B cell (primary cell): ENCODE results near the gene CCDC190. TPM values are rescaled to one million over a fixed set of nuclear protein-coding genes. Genes with fewer than 3 reads are reported as not detected.

ENCODE experiments used
- ATAC-seq: fragments of 200-7000 bp; cut with Tn5 transposase; one replicate; pipeline ENCODE4 v1.10.0; 2021; ENCODE audit warnings: low read depth, mild to moderate bottlenecking, moderate number of reproducible peaks, moderate library complexity
- CTCF ChIA-PET: fragments of 350-600 bp; sonication (Branson Sonifier 250); formaldehyde crosslinking; loops from one replicate; lab custom pipeline; 2021; ENCODE audit warnings: antibody characterized with exemption, inconsistent platforms; lab: Charles Lee
- POLR2A ChIA-PET: fragments of 350-600 bp; sonication (Branson Sonifier 250); formaldehyde crosslinking; loops from one replicate; lab custom pipeline; 2021; ENCODE audit warnings: antibody characterized with exemption; lab: Charles Lee
- DNase-seq: peaks from one replicate; pipeline ENCODE4 v3.0.0; 2013
- H2AFZ ChIP-seq: 2 replicates; pipeline ENCODE4 v1.6.1; 2012; ENCODE audit warnings: mild to moderate bottlenecking, low read depth, low read length; ENCODE audit not compliant: insufficient read depth, poor library complexity, severe bottlenecking
- H3K27ac ChIP-seq, 2 donors: 1 replicate in 1 of 2; 2 replicates in 1 of 2; pipeline ENCODE4 v1.5.1; 2012 to 2013; ENCODE audit warnings: low read length in 2 of 2, mild to moderate bottlenecking in 2 of 2, moderate library complexity in 1 of 2
- H3K27me3 ChIP-seq, 4 experiments: fragments of 200-600 bp in 1 of 4; sonication (generic) in 1 of 4; replicated peaks in 1 of 4; 1 replicate in 2 of 4; 2 replicates in 2 of 4; pipeline versions ENCODE4 v1.6.1 to v1.7.0; 2013 to 2016; ENCODE audit warnings: low read length in 3 of 4, mild to moderate bottlenecking in 2 of 4, mixed read lengths in 1 of 4, moderate library complexity in 1 of 4; ENCODE audit not compliant: insufficient read depth in 4 of 4, control insufficient read depth in 3 of 4; ENCODE audit errors: control extremely low read depth in 1 of 4
- H3K36me3 ChIP-seq, 2 experiments: replicated peaks in 1 of 2; 1 replicate in 1 of 2; 2 replicates in 1 of 2; pipeline versions ENCODE4 v1.6.1 to v1.7.1; 2013; ENCODE audit warnings: low read length in 1 of 2; ENCODE audit not compliant: insufficient read depth in 2 of 2, control insufficient read depth in 1 of 2; ENCODE audit errors: control extremely low read depth in 1 of 2, extremely low read depth in 1 of 2
- H3K4me1 ChIP-seq, 2 donors: fragments of 200-600 bp in 1 of 2; sonication (generic) in 1 of 2; 1 replicate in 1 of 2; 2 replicates in 1 of 2; pipeline versions ENCODE4 v1.5.1 to v1.6.1; 2013 to 2017; ENCODE audit warnings: low read length in 2 of 2; ENCODE audit not compliant: control insufficient read depth in 2 of 2, insufficient read depth in 2 of 2
- H3K4me2 ChIP-seq: replicated peaks from 2 replicates; pipeline ENCODE3; 2012; ENCODE audit warnings: mild to moderate bottlenecking, low read depth, low read length; ENCODE audit not compliant: poor library complexity, severe bottlenecking
- H3K4me3 ChIP-seq, 5 experiments: fragments of 200-600 bp in 1 of 5; sonication (generic) in 1 of 5; 1 replicate in 3 of 5; 2 replicates in 2 of 5; pipeline versions ENCODE4 v1.5.1 to v1.7.0; 2011 to 2016; ENCODE audit warnings: low read length in 4 of 5, mild to moderate bottlenecking in 4 of 5, low read depth in 2 of 5, control low read depth in 1 of 5, moderate library complexity in 1 of 5; ENCODE audit not compliant: insufficient read depth in 1 of 5; ENCODE audit errors: control extremely low read depth in 1 of 5, extremely low read depth in 1 of 5
- H3K79me2 ChIP-seq: fragments of 200-600 bp; sonication (generic); one replicate; pipeline ENCODE4 v1.6.0; 2016; ENCODE audit warnings: low read length; ENCODE audit not compliant: control insufficient read depth, insufficient read depth
- H3K9ac ChIP-seq: fragments of 200-600 bp; sonication (generic); 2 replicates; pipeline ENCODE4 v1.6.1; 2017; ENCODE audit warnings: mild to moderate bottlenecking, low read length, moderate library complexity
- H3K9me3 ChIP-seq, 3 donors: one replicate each; pipeline versions ENCODE4 v1.6.1 to v1.7.1; 2013; ENCODE audit warnings: low read length in 2 of 3; ENCODE audit not compliant: control insufficient read depth in 2 of 3, insufficient read depth in 1 of 3; ENCODE audit errors: control extremely low read depth in 1 of 3
- H4K20me1 ChIP-seq: 2 replicates; pipeline ENCODE4 v1.6.0; 2012; ENCODE audit warnings: mild to moderate bottlenecking, low read length; ENCODE audit not compliant: insufficient read depth, control insufficient read depth, poor library complexity, severe bottlenecking
- H3K27ac Mint-ChIP-seq: one replicate; pipeline ENCODE4 v1.8.0; 2021; ENCODE audit warnings: mixed read lengths
- H3K27me3 Mint-ChIP-seq: one replicate; pipeline ENCODE4 v1.8.0; 2021; ENCODE audit warnings: mixed read lengths
- H3K4me1 Mint-ChIP-seq: one replicate; pipeline ENCODE4 v1.8.0; 2021; ENCODE audit warnings: mixed read lengths
- H3K4me3 Mint-ChIP-seq: one replicate; pipeline ENCODE4 v1.8.0; 2021; ENCODE audit warnings: mixed read lengths
- H3K9me3 Mint-ChIP-seq: one replicate; pipeline ENCODE4 v1.8.0; 2022; ENCODE audit warnings: mixed read lengths; ENCODE audit not compliant: insufficient read depth
- EZH2 ChIP-seq: IDR thresholded peaks from 2 replicates; pipeline ENCODE4 v1.6.1; 2012; ENCODE audit warnings: borderline replicate concordance, low read depth, mild to moderate bottlenecking, moderate library complexity, low read length; ENCODE audit not compliant: insufficient read depth, poor library complexity, severe bottlenecking
- WGBS: methylation state at CpG from one replicate; pipeline ENCODE4 v1.1.5; 2013; ENCODE audit warnings: missing lambda C conversion rate; ENCODE audit not compliant: insufficient coverage; 5-methylcytosine and 5-hydroxymethylcytosine counted together
- intact Hi-C: fragments of 100-400 bp; cut with micrococcal nuclease; formaldehyde crosslinking; loops from one replicate; pipeline ENCODE4 v1.10.0; 2022
- polyA plus RNA-seq: library from polyadenylated mRNA; depleted of rRNA; stranded (reverse); fragments of >200 nt; gene quantifications from 2 replicates; pipeline ENCODE4 v1.2.3, GENCODE V29; 2012
- total RNA-seq, 2 donors: library from RNA; stranded (reverse); fragments of 120-200 nt in 1 of 2; gene quantifications; 1 replicate in 1 of 2; 2 replicates in 1 of 2; pipeline versions ENCODE4 v1.2.3 to v1.2.4, GENCODE V29; 2013 to 2022
- TF ChIP-seq, protein P1 (sequence below): fragments of 200-600 bp; IDR thresholded peaks from one replicate; pipeline ENCODE4 v1.8.0; 2022; ENCODE audit warnings: antibody characterized with exemption, mild to moderate bottlenecking

CCDC190 gene
- total and polyA plus RNA-seq, 2 donors (not counting 1 experiment from before 2014, with no cell fraction given), result not detected

DNA sequence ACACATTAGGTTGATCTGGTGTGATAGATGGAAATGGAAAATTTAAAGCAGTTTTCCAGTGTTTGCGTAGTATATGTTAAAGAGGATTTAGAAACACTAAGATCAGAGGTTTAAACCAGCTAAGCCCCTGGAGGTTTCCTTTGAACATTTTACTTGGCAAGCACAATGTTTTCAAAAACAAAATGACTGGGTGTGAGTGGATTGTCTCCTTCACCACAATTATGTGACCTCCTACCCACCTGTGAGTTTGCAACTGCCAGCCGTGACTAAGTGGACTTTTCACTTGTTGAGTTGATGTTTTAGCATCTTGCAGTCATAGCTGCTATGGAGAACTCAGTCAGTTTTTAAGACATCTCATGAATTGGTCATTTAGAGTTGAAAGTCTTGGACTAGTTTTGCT, 4.7 kb downstream of the CCDC190 start:
- H3K4me3 ChIP-seq, result no peak overlapping the region
- H3K27ac ChIP-seq, result no peak overlapping the region
- H3K4me3 Mint-ChIP-seq, result no peak overlapping the region
- no peak overlapping the region for H3K9ac ChIP-seq
- H3K4me1 ChIP-seq, result no peaks in the 10 kb centered on the region
- H3K27ac Mint-ChIP-seq, result no peak overlapping the region
- H3K9me3 ChIP-seq, result no peaks in the 10 kb centered on the region
- no peaks in the 10 kb centered on the region for H3K79me2 ChIP-seq
- no peaks in the 10 kb centered on the region for H3K4me1 Mint-ChIP-seq
- no peaks in the 10 kb centered on the region for H3K9me3 Mint-ChIP-seq
- peaks cover 7% of the 10 kb centered on the region for H3K27me3 Mint-ChIP-seq
- ATAC-seq (no peak), DNase-seq (no peak)
- intact Hi-C loops, result no loop called here
- H3K27me3 ChIP-seq, result peaks cover 0 to 4% (median 0%) of the 10 kb centered on the region in 4 experiments
- POLR2A ChIA-PET, result no interaction called here
- H2AFZ ChIP-seq, result no peak overlapping the region
- no peaks in the 10 kb centered on the region for H4K20me1 ChIP-seq
- no peak overlapping the region for H3K4me2 ChIP-seq
- CTCF ChIA-PET, result interaction anchor here (2.3 to 5.5 kb wide), 2 partner anchors 8 to 460 kb away, joined by 12 to 37 read pairs; no protein-coding TSS in a partner anchor
- TF ChIP-seq EZH2, result no peak
- TF ChIP-seq, protein P1, sequence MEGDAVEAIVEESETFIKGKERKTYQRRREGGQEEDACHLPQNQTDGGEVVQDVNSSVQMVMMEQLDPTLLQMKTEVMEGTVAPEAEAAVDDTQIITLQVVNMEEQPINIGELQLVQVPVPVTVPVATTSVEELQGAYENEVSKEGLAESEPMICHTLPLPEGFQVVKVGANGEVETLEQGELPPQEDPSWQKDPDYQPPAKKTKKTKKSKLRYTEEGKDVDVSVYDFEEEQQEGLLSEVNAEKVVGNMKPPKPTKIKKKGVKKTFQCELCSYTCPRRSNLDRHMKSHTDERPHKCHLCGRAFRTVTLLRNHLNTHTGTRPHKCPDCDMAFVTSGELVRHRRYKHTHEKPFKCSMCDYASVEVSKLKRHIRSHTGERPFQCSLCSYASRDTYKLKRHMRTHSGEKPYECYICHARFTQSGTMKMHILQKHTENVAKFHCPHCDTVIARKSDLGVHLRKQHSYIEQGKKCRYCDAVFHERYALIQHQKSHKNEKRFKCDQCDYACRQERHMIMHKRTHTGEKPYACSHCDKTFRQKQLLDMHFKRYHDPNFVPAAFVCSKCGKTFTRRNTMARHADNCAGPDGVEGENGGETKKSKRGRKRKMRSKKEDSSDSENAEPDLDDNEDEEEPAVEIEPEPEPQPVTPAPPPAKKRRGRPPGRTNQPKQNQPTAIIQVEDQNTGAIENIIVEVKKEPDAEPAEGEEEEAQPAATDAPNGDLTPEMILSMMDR, result no peak
- WGBS, result 80% methylated on average over 1 of the region's 2 CpGs
- no peaks in the 10 kb centered on the region for H3K36me3 ChIP-seq

DNA sequence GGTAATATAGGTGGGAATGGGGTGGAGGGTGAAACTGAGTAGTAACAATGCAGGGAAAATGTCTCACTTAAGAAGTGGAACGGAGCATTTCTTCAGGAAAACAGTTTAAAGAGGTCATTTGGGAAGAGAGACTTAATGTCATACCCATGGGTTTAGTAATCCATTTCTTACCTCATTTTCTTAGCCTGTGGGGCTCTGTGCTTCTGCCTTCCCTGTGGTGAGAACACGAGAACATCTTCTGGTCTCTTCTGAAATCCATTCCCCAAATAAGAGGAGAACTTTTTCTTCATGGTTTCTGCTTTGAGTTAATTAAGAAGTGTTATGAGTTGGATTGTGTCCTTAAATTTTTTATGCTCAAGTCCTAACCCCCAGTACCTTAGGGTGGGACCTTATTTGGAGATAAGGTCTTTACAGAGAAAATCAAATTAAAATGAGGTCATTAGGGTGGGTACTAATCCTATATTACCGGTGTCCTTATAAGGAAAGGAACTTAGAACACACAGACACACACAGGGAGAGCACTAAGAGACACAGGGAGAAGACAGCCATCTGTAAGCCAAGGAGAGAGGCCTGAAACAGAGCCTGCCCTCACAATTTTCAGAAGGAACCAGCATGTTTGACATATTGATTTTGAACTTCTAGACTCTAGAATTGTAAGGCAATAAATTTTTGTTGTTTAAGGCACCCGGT, 5.4 kb downstream of the CCDC190 start:
- Histone ChIP-seq H3K4me3 (no peak overlapping the region), H3K4me1 (no peaks in the 10 kb centered on the region), H3K4me2 (no peak overlapping the region), H4K20me1 (no peaks in the 10 kb centered on the region), H3K79me2 (no peaks in the 10 kb centered on the region), H3K9me3 (no peaks in the 10 kb centered on the region), H2AFZ (no peak overlapping the region), H3K9ac (no peak overlapping the region), H3K27me3 (peaks cover 0 to 4% (median 0%) of the 10 kb centered on the region in 4 experiments), H3K27ac (no peak overlapping the region), H3K36me3 (no peaks in the 10 kb centered on the region)
- peaks cover 6% of the 10 kb centered on the region for H3K27me3 Mint-ChIP-seq
- no peak overlapping the region for H3K27ac Mint-ChIP-seq
- no peak overlapping the region for H3K4me3 Mint-ChIP-seq
- CTCF ChIA-PET, result interaction anchor here (1.7 to 5.5 kb wide), 4 partner anchors 8 to 460 kb away, joined by 3 to 77 read pairs (median 24); no protein-coding TSS in a partner anchor
- ATAC-seq (no peak), DNase-seq (no peak)
- no peaks in the 10 kb centered on the region for H3K9me3 Mint-ChIP-seq
- POLR2A ChIA-PET, result no interaction called here
- no peaks in the 10 kb centered on the region for H3K4me1 Mint-ChIP-seq
- WGBS, result 60% methylated on average over 1 of the region's 4 CpGs
- TF ChIP-seq EZH2, result no peak
- TF ChIP-seq, protein P1, result no peak
- intact Hi-C loops, result no loop called here
